NOMO-1 treated with DMSO at 0.1 percent for 48 hours (cell line): ENCODE data around the gene PSME4.

Experiments
- DNase-seq: peaks from one replicate; lab custom pipeline; 2025; ENCODE audit not compliant: unreplicated experiment; lab: John Stamatoyannopoulos, UW

Gene PSME4

DNA sequence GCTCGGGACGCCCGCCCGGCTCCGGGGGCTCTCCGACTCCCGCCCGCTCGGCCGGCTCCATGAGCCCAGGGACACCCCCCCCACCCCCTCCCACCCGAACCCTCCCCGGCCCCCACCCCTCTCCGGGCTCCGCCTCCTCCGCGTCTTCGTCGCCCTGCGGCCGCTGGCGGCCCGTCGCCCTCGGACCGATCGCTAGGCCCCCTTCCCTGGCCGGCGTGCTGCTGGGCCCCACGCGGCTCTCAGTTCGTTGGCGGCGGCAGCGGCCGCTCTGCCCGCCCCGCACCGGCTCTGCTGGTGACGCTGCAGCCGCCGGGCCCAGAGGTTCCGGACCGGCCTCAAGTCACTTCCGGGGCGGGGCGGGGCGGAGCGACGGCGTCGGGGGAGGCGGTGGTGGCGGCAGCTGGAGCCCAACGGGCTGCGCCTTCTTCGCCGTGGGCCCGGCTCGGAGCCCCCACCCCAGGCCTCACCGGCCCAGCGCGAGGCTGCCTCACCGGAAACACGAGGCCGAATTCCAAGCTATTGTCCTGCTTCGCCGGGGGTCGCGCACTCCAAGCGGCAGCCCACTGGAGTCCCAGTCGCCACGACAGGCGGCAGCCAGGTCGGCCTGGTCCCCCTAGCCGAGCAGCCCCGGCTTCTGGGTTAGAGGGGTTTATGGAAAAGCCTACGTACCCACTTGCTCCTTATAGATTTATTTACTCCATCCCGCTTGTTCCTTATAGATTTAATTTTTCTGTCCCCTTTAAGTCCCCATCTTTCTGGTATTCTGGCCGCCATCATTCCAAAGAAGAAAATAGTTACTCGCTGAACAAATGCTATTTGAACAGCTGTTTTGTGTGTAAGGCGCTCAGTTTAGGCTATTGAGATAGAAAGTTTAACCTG is at the start of gene PSME4:
TSS of gene PSME4 (minus strand) at position 270 of the 879 bp plus-strand sequence. CDS start at position 61, 209 bp downstream.
- DNase-seq: peak; percentile 79

- no peak for DNase-seq
These were observed 45.3 kb upstream of the PSME4 start for GRCh38 chr2:54015798-54016699.

- no peak for DNase-seq
These were observed 43.2 kb upstream of the PSME4 start for GRCh38 chr2:54013996-54014395.

DNA sequence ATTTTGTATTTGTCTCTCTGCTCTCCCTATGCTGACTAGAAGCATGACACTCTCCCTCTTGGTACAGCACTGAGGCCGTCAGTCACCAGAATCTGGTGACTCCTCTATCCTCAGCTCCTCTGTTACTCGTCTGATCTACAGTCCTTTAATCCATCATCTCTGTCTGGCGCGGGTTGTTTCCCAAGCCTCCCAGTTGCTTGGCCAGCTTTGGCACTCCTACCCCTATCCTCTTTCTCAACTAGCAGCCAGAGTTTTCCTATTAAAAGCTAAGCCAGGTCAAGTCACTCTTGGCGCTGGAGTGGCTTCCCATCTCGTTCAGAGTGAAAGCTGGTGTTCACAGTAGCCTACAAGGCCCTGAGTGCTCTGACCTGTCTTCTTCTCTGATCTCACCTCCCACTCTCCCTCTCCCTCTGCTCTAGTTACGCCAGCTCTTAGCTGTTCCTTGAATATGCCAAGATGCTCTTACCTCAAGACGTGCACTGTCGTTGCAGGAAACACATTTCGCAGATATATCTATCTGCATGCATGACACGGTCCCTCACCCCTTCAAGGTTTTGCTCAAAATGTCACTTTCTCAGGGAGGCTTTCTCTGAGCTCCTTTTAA is 41.8 kb upstream of the PSME4 start:
- no peak for DNase-seq

DNA sequence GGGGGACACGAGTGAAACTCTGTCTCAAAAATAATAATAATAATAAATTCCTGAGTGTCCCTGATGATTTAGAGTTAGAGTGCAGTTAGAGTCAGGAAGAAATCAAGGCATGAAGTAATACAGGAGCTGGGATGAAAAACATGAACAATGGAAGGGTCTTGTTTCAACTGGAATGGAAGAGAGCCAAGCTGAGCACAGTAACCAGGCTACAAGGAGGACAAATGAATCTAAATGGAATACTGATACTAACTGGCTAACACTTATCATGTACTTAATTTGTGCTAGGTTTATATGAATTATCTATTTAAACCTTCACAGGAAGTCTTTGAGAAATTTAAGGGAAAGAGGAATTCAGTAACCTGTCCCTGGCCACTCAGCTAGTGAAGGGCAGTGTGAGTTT is 38.8 kb upstream of the PSME4 start:
- DNase-seq: no peak

DNA sequence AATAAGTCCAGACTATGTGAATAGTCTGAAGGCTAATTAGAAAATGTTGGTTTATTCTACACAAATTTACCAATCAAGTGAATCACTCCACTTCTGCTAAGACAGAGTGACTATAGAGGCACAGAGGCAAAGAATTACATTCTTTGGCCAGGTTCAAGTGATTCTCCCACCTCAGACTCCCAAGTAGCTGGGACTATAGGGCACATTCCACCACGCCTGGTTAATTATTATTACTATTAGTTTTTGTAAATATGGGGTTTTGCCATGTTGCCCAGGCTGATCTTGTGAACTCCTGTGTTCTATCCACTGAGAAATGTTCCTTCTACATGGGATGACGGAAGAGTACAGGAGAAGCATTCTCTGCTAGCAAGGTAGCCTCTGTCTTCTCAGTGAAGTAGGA is 37.6 kb upstream of the PSME4 start:
- no peak for DNase-seq

GRCh38 chr2:54000524-54000923 is 29.7 kb upstream of the PSME4 start:
- no peak for DNase-seq

- no peak for DNase-seq
These were observed 29.3 kb upstream of the PSME4 start for GRCh38 chr2:54000122-54000521.

GRCh38 chr2:53998834-53999233 is 28.0 kb upstream of the PSME4 start:
- DNase-seq: no peak

DNA sequence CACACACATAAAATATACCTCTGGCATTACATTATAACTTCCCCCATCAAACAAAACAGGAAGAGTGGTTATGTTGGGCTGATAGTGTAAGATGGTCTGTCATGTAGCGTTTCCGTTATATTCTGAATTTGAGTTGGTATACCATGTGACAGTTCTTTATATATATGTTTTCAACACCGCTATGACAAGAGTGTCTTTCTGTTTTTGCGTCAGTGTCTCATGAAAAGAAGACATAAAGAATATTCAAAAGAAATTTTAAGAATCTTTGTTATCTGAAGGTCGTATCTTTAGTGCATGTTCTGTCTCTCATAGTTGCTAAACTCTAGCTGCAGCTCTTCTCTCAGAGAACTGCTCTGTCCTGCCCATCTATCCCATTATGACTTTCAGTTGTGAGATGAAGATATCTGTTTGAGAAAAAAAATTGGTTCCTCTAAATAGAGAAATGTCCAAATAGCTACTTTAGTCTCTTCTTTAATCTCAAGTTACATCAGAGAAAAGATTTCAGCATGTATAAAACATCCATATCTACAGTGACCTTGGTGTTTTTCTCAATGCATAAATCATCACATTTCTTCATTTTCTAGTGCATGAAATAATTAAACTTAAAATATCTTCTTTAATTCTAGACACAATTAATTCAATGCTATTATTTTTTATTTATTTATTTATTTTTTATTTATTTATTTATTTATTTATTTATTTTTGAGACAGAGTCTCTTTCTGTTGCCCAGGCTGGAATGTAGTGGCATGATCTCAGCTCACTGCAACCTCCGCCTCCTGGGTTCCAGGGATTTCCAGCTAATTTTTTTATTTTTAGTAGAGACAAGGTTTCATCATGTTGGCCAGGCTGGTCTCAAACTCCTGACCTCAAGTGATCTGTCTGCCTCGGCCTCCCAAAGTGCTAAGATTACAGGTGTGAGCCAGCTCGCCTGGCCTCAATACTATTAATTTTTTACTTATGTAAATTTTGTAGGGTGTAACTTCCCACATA is 24.3 kb upstream of the PSME4 start:
- DNase-seq: no peak

DNA sequence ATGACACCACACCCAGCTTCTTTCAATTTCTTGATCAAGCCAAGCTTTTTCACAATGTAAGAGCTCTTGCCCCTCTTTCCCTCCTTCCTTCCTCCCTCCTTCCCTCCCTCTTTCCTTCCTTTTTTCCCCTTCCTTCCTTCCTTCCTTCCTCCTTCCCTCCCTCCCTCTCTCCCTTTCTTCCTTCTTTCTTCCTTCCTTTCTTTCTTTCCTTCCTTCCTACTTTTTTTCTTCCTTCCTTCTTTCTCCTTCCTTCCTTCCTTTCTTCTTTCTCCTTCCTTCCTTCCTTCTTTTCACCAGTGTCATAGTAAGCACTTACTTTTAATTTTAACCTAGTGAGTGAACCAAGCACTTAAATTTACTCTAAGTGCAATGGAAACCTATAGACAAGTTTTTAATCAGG is 21.2 kb upstream of the PSME4 start:
- no peak for DNase-seq

DNA sequence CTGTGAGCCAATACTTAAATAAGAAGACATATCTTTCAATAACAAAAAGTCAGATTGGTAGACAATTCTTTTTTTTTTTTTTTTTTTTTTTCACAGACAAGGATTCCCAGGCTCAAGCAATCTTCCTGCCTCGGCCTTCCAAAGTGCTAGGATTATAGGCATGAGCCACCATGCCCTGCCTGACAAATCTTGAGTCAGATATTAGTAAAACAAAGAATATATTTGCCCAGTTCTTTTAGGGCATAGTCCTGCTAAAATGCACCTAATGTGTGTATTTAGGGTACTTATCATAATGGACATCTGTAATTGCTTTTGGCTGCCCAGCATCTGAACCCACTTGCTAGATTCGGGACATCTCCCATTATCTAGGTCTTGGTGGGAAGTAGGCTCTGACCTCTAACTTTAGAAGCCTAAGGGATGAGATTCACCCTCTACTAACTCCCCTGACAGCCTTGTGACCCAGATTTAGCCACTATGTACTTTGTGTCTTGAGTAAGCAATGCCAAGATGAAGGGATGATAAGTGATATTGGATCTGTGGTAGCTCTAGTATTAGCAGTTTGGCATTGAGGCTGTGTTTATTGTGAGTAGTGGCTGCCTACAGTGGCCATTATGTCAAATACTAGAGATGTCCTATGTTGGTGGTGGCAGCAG is 18.5 kb upstream of the PSME4 start:
- DNase-seq: no peak

DNA sequence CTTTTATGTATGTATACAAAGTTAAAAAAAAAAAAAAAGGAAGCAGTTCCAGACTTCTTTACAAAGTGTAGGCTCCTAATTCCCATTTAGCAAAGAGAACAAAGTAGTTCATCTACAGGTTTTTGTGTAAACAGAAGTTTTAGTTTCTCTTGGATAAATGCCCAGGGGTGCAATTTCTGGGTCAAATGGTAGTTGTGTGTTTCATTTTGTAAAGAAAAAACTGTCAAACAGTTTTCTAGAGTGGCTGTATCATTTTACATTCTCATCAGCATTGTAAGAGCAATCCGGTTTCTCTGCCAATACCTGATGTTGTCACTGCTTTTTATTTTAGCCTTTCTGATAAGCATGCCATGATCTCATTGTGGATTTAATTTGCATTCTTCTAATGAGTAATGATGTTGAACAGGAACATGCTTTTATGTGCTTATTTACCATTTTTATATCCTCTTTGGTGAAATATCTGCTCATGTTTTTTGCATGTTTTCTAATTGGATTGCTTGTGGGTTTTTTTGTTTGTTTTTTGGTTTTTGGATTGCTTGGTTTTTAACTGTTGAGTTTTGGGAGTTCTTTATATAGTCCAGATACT is 16.6 kb upstream of the PSME4 start:
- no peak for DNase-seq

DNA sequence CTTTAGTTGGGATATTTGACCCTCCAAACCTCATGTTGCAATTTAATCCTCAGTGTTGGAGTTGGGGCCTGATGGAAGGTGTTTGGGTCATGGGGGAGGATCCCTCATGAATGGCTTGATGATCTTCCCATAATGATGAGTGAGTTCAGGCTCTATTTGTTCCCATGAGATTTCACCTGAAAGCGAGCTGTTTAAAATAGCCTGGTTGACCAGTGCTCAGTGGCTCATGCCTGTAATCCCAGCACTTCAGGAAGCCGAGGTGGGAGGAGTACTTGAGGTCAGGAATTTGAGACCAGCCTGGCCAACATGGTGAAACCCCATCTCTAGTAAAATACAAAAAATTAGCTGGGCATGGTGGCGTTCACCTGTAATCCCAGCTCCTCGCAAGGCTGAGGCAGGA is 14.9 kb upstream of the PSME4 start:
- no peak for DNase-seq

DNA sequence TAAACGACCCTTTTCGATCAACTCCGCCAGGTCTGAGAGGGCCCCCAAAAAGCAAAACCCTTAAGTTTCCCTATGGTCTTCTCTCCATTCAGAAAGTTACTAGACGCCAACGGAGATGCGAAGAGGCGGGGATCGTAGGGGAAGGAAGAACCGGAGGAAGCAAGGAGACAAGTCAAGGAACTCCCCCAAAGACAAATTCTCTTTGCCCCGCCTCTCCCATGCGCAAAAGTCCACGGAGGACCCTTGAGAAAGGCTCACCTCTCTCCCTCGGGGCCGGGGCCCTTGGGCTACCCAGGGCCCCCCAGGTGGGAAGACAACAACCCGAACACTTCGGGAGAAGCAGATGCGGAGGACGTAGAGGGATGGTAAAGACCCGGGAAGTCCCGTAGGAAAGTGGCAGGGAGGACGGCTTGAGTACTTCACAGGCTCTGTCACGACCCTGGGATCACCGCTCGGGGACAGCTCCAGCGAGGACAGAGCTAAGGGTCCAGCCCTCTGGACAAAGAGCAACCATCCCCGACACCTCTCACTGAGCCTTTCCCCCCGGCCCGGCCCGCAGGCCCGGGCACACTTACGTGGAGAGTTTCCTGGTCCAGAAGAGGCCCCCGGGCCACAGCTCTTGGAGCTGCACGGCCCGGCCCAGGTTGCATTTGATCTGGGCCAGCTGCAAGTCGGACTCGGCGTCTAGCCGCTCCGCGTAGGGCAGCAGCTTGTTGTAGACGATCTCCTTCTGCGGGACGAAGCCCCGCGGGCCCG is 647 bp downstream of the PSME4 start:
- DNase-seq: peak; percentile 39

DNA sequence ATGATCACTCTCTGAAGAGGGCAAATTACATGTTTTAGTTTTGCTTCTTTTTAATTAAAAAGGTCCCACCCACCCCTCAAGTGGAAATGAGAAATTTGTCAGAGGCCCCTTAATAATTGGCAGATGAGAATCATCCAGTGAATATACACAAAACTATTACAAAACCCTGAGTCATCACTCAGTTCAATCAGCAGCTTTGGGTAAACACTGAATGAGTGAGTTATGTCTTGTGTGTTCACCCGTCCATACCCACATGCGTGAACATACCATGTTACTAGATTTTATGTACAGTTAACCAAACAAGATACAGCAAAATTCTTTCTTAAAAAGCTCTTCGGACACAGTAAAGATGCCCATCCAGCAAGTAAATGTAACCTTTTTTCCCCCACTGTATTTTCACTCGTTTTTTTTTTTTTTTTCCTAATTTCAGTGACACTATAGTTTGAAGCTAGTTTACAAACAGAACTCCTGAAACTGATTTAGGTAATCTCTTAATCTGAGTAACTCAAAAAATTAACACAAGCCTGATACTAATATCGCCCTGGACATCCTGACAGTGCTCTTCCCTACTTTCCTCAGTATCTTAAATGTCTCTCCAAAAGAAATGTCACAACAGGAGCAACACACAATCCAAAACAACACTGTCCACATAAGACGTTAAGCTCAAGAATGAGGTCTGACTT is 1.4 kb downstream of the PSME4 start:
- peak; percentile 37 for DNase-seq

- no peak for DNase-seq
These were observed 5.7 kb downstream of the PSME4 start for GRCh38 chr2:53964987-53965687.
